Measurements from ENCODE around the gene RPS6KB2. TPM values are rescaled to one million over a fixed set of nuclear protein-coding genes. Genes with fewer than 3 reads are reported as not detected.

RPS6KB2 gene
- total and polyA plus RNA-seq, 10 of the 15 experiments (the other 5 are each of a cell fraction or from before 2014, with no cell fraction given), result 0.39 to 101 (median 58.4) TPM

- 0 out of 2 replicates have a peak, but pooled peaks have one; percentile 43 for TF ChIP-seq GATAD2B (conservative IDR thresholded peaks at IDR 0.05; ENCODE audit: low read depth)
- peak; percentile 100 for TF ChIP-seq CREM (IDR thresholded peaks at IDR 0.05; ENCODE audit: low read depth)
- peak; percentile 50; the same call in 1 of the 2 replicates for TF ChIP-seq E2F4 (IDR thresholded peaks at IDR 0.05; ENCODE audit: low read depth, low read length)
- 0 out of 2 replicates have a peak, but pooled peaks have one; percentile 4 for TF ChIP-seq SMC3 (IDR thresholded peaks at IDR 0.05; ENCODE audit: borderline replicate concordance, low read length)
- peak; percentile 97 for TF ChIP-seq HCFC1 (IDR thresholded peaks at IDR 0.05; ENCODE audit: low read length)
- 0 out of 2 replicates have a peak, but pooled peaks have one; percentile 37 for TF ChIP-seq IRF4 (IDR thresholded peaks at IDR 0.05; ENCODE audit: low read depth, low read length)
- peak; percentile 86 for TF ChIP-seq RELA (IDR thresholded peaks at IDR 0.05; ENCODE audit: borderline replicate concordance, partially characterized antibody)
- peak; percentile 59; the same call in 1 of the 2 replicates for TF ChIP-seq SMAD5 (IDR thresholded peaks at IDR 0.05; ENCODE audit: low read depth)
- TF ChIP-seq EGR1 (IDR thresholded peaks at IDR 0.05; ENCODE audit: borderline replicate concordance in 1 of 2, low read depth in 2 of 2, low read length in 2 of 2), result peak in 1 of 2 experiments; percentile 51; a peak in 1 of 3 replicates
- peak; percentile 70; the same call in 1 of the 2 replicates for TF ChIP-seq TCF3 (IDR thresholded peaks at IDR 0.05; ENCODE audit: borderline replicate concordance, insufficient read depth, low read depth, low read length)
- TF ChIP-seq MXI1 (IDR thresholded peaks at IDR 0.05; ENCODE audit: low read depth, low read length), result peak; percentile 49; the same call in 1 of the 2 replicates
- TF ChIP-seq POLR2AphosphoS2 (IDR thresholded peaks at IDR 0.05; ENCODE audit: low read depth, low read length), result peak; percentile 66
- TF ChIP-seq ASH2L (IDR thresholded peaks at IDR 0.05; ENCODE audit: borderline replicate concordance, low read depth), result peak; percentile 96; the same call in 1 of the 2 replicates
- no peak for TF ChIP-seq WRNIP1 (IDR thresholded peaks at IDR 0.05; ENCODE audit: borderline replicate concordance, low read depth, low read length)
- TF ChIP-seq CHD2 (IDR thresholded peaks at IDR 0.05; ENCODE audit: borderline replicate concordance, low read depth, low read length), result peak; percentile 90
- TF ChIP-seq ETV6 (conservative IDR thresholded peaks at IDR 0.05 in 1 of 2, IDR thresholded peaks at IDR 0.05 in 1 of 2; ENCODE audit: borderline replicate concordance in 1 of 2, low read depth in 1 of 2), result 0 out of 4 replicates have a peak, but pooled peaks of 1 of the 2 experiments have one; percentile 22
- peak; percentile 87 for TF ChIP-seq POLR2A (IDR thresholded peaks at IDR 0.05; ENCODE audit: low read depth, low read length)
- 0 out of 2 replicates have a peak, but pooled peaks have one; percentile 18 for TF ChIP-seq ZBTB33 (IDR thresholded peaks at IDR 0.05)
- peak; percentile 76 for TF ChIP-seq SP1 (IDR thresholded peaks at IDR 0.05; ENCODE audit: low read depth, low read length)
- 0 out of 2 replicates have a peak, but pooled peaks have one; percentile 49 for TF ChIP-seq MEF2A (IDR thresholded peaks at IDR 0.05; ENCODE audit: insufficient read depth, low read depth, low read length)
- TF ChIP-seq HDAC6 (IDR thresholded peaks at IDR 0.05; ENCODE audit: unreplicated experiment), result no peak
- peak; percentile 99 for TF ChIP-seq NBN (IDR thresholded peaks at IDR 0.05)
- TF ChIP-seq CEBPZ (IDR thresholded peaks at IDR 0.05; ENCODE audit: low read depth, low read length), result no peak
These were observed at the start of gene RPS6KB2 (continued) for GRCh38 chr11:67428052-67429001.
